ENCODE measurements around the gene CARD6. TPM values are rescaled to one million over a fixed set of nuclear protein-coding genes. Genes with fewer than 3 reads are reported as not detected.

The CARD6 gene
- total and polyA plus RNA-seq, 2 of the 4 experiments (the other 2 are of a cell fraction), result 1.8 to 4.3 TPM

- H3K27ac ChIP-seq (ENCODE audit: insufficient read depth, low read length), result no peak overlapping the region
- H2AFZ ChIP-seq (replicated peaks; ENCODE audit: low read length, poor library complexity), result no peak overlapping the region
- no peaks in the 10 kb centered on the region for H3K9me1 ChIP-seq (ENCODE audit: insufficient read depth, low read length)
- DNase-seq (no peak), ATAC-seq (ENCODE audit: low read depth) (no peak)
- H3K4me3 ChIP-seq (ENCODE audit: insufficient read depth, low read depth, low read length), result no peak overlapping the region
- no peak overlapping the region for H2BK15ac ChIP-seq (ENCODE audit: low read depth, low read length)
- no peak overlapping the region for H2AK9ac ChIP-seq (replicated peaks; ENCODE audit: low read depth, low read length, poor library complexity)
- POLR2A ChIA-PET (ENCODE audit: unreplicated experiment), result no interaction called here
- no peak for TF ChIP-seq RCOR1 (IDR thresholded peaks at IDR 0.05; ENCODE audit: insufficient replicate concordance, low read length)
- TF ChIP-seq, protein P1, sequence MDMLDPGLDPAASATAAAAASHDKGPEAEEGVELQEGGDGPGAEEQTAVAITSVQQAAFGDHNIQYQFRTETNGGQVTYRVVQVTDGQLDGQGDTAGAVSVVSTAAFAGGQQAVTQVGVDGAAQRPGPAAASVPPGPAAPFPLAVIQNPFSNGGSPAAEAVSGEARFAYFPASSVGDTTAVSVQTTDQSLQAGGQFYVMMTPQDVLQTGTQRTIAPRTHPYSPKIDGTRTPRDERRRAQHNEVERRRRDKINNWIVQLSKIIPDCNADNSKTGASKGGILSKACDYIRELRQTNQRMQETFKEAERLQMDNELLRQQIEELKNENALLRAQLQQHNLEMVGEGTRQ (IDR thresholded peaks at IDR 0.05; ENCODE audit: low read depth, low read length), result no peak
- no peak overlapping the region for H4K91ac ChIP-seq (ENCODE audit: insufficient read depth, low read depth, low read length)
- no peak overlapping the region for H4K8ac ChIP-seq (ENCODE audit: low read depth in 2 of 2, low read length in 2 of 2)
- no peak overlapping the region for H3K14ac ChIP-seq (replicated peaks; ENCODE audit: low read depth, low read length)
- 0 out of 2 replicates have a peak, but pooled peaks cover 4% of the 10 kb centered on the region for H3K36me3 ChIP-seq (ENCODE audit: control insufficient read depth, insufficient read depth, low read length)
- WGBS, 2 experiments (ENCODE audit: extremely low coverage in 2 of 2, insufficient read length in 1 of 2), result no CpG with 5 or more reads among the region's 4 CpGs
- H3K4me1 ChIP-seq (ENCODE audit: control insufficient read depth, insufficient read depth, low read length), result no peaks in the 10 kb centered on the region
- dilution Hi-C loops (cut with HindIII; ENCODE audit: low sequenced_read_pairs, unreplicated experiment), result no loop called here
- no peaks in the 10 kb centered on the region for H3K79me1 ChIP-seq (ENCODE audit: low read depth in 1 of 2, low read length in 2 of 2)
- no peaks in the 10 kb centered on the region for H3K9me3 ChIP-seq (ENCODE audit: control insufficient read depth, insufficient read depth, low read length)
- no peak overlapping the region for H3K18ac ChIP-seq (ENCODE audit: low read depth, low read length)
- H4K5ac ChIP-seq (ENCODE audit: low read depth, low read length), result no peak overlapping the region
- CTCF ChIA-PET, result no interaction called here
- no peak overlapping the region for H3K9ac ChIP-seq (ENCODE audit: low read depth, low read length)
- no TSS peak for BruUV-seq (replicated peaks)
- H3K27me3 ChIP-seq (ENCODE audit: control insufficient read depth, insufficient read depth, low read length), result no peaks in the 10 kb centered on the region
- in situ Hi-C loops (cut with MboI; ENCODE audit: low sequenced_read_pairs), result no loop called here
- no peak overlapping the region for H3K56ac ChIP-seq (ENCODE audit: extremely low read depth, insufficient read depth, low read length)
- no peaks in the 10 kb centered on the region for H4K20me1 ChIP-seq (ENCODE audit: insufficient read depth, low read length)
- intact Hi-C loops (cut with micrococcal nuclease), result no loop called here
- H2AK5ac ChIP-seq (ENCODE audit: low read depth, low read length), result no peak overlapping the region
- H2BK5ac ChIP-seq (ENCODE audit: low read depth, low read length, poor library complexity, severe bottlenecking), result no peak overlapping the region
- H3K4me2 ChIP-seq (ENCODE audit: low read depth, low read length), result no peak overlapping the region
- no peak overlapping the region for H3K4ac ChIP-seq (ENCODE audit: low read depth, low read length)
- no peak overlapping the region for H3K23ac ChIP-seq (ENCODE audit: low read depth, low read length)
- no peak overlapping the region for H2BK120ac ChIP-seq (ENCODE audit: low read depth, low read length)
- no peak overlapping the region for H2BK20ac ChIP-seq (ENCODE audit: low read depth, low read length)
Measured at GRCh38 chr5:40853632-40854192, 12.5 kb downstream of the CARD6 start.

Data from IMR-90 (cell line).